HG03460 (cell line): ENCODE results near the gene DGUOK.

Source experiments
- ATAC-seq: cut with Tn5 transposase; IDR thresholded peaks from one replicate; pipeline ENCODE4 v1.9.1; 2021; ENCODE audit not compliant: unreplicated experiment

The DGUOK gene

GRCh38 chr2:73993778-73994177 lies 67.1 kb downstream of the DGUOK start:
- no peak for ATAC-seq

GRCh38 chr2:73994178-73994831 lies 67.6 kb downstream of the DGUOK start:
- ATAC-seq: no peak

GRCh38 chr2:73995810-73996209 lies 69.1 kb downstream of the DGUOK start:
- no peak for ATAC-seq

GRCh38 chr2:73997813-73998212 lies 71.1 kb downstream of the DGUOK start:
- no peak for ATAC-seq

- no peak for ATAC-seq
Measured at GRCh38 chr2:73998451-73998850, 71.8 kb downstream of the DGUOK start.

- no peak for ATAC-seq
Measured at GRCh38 chr2:73998933-73999332, 72.3 kb downstream of the DGUOK start.

- ATAC-seq: no peak
Measured at GRCh38 chr2:73999881-74000597, 73.4 kb downstream of the DGUOK start.

GRCh38 chr2:74000666-74001065 lies 74.0 kb downstream of the DGUOK start:
- ATAC-seq: no peak

GRCh38 chr2:74001121-74001520 lies 74.4 kb downstream of the DGUOK start:
- no peak for ATAC-seq

GRCh38 chr2:74001781-74002504 lies 75.3 kb downstream of the DGUOK start:
- peak; percentile 44 for ATAC-seq

GRCh38 chr2:74002505-74003421 lies 76.1 kb downstream of the DGUOK start:
- ATAC-seq: peak; percentile 92

GRCh38 chr2:74003494-74004211 lies 77.0 kb downstream of the DGUOK start:
- no peak for ATAC-seq

GRCh38 chr2:74004212-74005182 lies 77.8 kb downstream of the DGUOK start:
- ATAC-seq: no peak

- ATAC-seq: no peak
Measured at GRCh38 chr2:74005786-74006185, 79.1 kb downstream of the DGUOK start.

- ATAC-seq: no peak
Measured at GRCh38 chr2:74006459-74006858, 79.8 kb downstream of the DGUOK start.

GRCh38 chr2:74007121-74007520 lies 80.4 kb downstream of the DGUOK start:
- ATAC-seq: no peak

- ATAC-seq: no peak
Measured at GRCh38 chr2:74007711-74008110, 81.0 kb downstream of the DGUOK start.
